ENCODE results near the gene A4GALT. TPM values are rescaled to one million over a fixed set of nuclear protein-coding genes. Genes with fewer than 3 reads are reported as not detected.

The A4GALT gene
- total and polyA plus RNA-seq, 2 donors (not counting 1 experiment from before 2014, with no cell fraction given), result 0.09 to 6.1 TPM

DNA sequence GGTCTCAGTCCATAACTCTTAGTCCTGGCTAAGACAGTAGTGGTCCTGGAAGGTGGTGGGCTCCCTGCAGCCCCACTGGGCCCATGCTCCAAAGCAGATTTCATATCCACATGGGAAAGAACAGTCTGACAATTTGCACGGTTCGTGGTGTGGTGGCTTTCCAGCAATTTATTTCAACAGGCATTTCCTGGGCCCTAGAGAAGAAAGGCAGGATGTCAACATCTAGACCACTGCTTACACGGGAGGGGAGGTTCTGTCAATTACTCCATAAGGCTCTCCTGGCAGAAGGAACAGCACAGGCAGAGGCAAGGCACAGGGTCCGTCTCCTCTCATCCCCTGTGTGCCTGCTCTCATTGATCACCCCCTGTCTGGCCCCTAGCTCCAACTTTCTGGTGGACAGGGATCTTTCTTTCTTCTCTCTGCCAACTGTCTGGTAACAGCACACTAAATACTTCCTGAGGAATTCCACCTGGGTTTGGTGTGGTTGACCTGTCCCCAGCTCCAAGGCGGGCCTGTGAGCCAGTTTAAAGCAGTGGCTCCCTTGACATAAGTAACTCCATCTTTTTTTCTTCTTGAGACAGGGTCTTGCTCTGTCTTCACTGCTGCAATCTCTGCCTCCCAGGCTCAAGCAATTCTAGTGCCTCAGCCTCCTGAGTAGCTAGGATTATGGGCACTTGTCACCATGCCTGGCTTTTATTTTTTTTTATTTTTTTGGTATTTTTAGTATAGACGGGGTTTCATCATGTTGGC lies 5.1 kb upstream of the A4GALT start:
- ATAC-seq (ENCODE audit: low read depth) (no peak), DNase-seq (no peak)
- intact Hi-C loops (cut with micrococcal nuclease), result no loop called here
- H3K4me1 Mint-ChIP-seq, result peaks cover 16% of the 10 kb centered on the region
- H3K27ac Mint-ChIP-seq, result no peak overlapping the region
- Histone ChIP-seq H3K36me3 (replicated peaks in 1 of 2; ENCODE audit: control extremely low read depth in 1 of 2, control insufficient read depth in 1 of 2, extremely low read depth in 1 of 2, insufficient read depth in 2 of 2, low read length in 1 of 2) (no peaks in the 10 kb centered on the region), H3K27me3 (replicated peaks in 1 of 4; ENCODE audit: control extremely low read depth in 1 of 4, control insufficient read depth in 3 of 4, insufficient read depth in 4 of 4, low read length in 3 of 4) (peaks cover 0 to 14% (median 8%) of the 10 kb centered on the region in 4 experiments), H3K4me1 (ENCODE audit: control insufficient read depth in 2 of 2, insufficient read depth in 2 of 2, low read length in 2 of 2) (peaks cover 8 to 11% of the 10 kb centered on the region in 2 donors), H2AFZ (ENCODE audit: insufficient read depth, low read depth, low read length, poor library complexity, severe bottlenecking) (no peak overlapping the region), H3K4me3 (ENCODE audit: control extremely low read depth in 1 of 5, extremely low read depth in 1 of 5, insufficient read depth in 1 of 5, low read depth in 2 of 5, low read length in 4 of 5) (no peak overlapping the region), H3K79me2 (ENCODE audit: control insufficient read depth, insufficient read depth, low read length) (no peaks in the 10 kb centered on the region), H3K27ac (ENCODE audit: low read length in 2 of 2) (no peak overlapping the region), H3K4me2 (replicated peaks; ENCODE audit: low read depth, low read length, poor library complexity, severe bottlenecking) (no peak overlapping the region), H3K9ac (ENCODE audit: low read length) (no peak overlapping the region), H4K20me1 (ENCODE audit: control insufficient read depth, insufficient read depth, low read length, poor library complexity, severe bottlenecking) (no peaks in the 10 kb centered on the region), H3K9me3 (ENCODE audit: control extremely low read depth in 1 of 3, control insufficient read depth in 2 of 3, insufficient read depth in 1 of 3, low read length in 2 of 3) (no peaks in the 10 kb centered on the region)
- CTCF ChIA-PET, result no interaction called here
- WGBS (ENCODE audit: insufficient coverage), result 86% methylated on average over 5 of the region's 6 CpGs
- H3K9me3 Mint-ChIP-seq (ENCODE audit: insufficient read depth), result no peaks in the 10 kb centered on the region
- TF ChIP-seq EZH2 (IDR thresholded peaks at IDR 0.05; ENCODE audit: borderline replicate concordance, insufficient read depth, low read depth, low read length, poor library complexity, severe bottlenecking), result no peak
- TF ChIP-seq, protein P1, sequence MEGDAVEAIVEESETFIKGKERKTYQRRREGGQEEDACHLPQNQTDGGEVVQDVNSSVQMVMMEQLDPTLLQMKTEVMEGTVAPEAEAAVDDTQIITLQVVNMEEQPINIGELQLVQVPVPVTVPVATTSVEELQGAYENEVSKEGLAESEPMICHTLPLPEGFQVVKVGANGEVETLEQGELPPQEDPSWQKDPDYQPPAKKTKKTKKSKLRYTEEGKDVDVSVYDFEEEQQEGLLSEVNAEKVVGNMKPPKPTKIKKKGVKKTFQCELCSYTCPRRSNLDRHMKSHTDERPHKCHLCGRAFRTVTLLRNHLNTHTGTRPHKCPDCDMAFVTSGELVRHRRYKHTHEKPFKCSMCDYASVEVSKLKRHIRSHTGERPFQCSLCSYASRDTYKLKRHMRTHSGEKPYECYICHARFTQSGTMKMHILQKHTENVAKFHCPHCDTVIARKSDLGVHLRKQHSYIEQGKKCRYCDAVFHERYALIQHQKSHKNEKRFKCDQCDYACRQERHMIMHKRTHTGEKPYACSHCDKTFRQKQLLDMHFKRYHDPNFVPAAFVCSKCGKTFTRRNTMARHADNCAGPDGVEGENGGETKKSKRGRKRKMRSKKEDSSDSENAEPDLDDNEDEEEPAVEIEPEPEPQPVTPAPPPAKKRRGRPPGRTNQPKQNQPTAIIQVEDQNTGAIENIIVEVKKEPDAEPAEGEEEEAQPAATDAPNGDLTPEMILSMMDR (IDR thresholded peaks at IDR 0.05), result no peak
- POLR2A ChIA-PET, result no interaction called here
- no peak overlapping the region for H3K4me3 Mint-ChIP-seq
- peaks cover 26% of the 10 kb centered on the region for H3K27me3 Mint-ChIP-seq

GRCh38 chr22:42724062-42724461 lies 3.4 kb upstream of the A4GALT start:
- no peaks in the 10 kb centered on the region for H3K36me3 ChIP-seq (replicated peaks in 1 of 2; ENCODE audit: control extremely low read depth in 1 of 2, control insufficient read depth in 1 of 2, extremely low read depth in 1 of 2, insufficient read depth in 2 of 2, low read length in 1 of 2)
- peaks cover 0 to 25% (median 8%) of the 10 kb centered on the region in 4 experiments for H3K27me3 ChIP-seq (replicated peaks in 1 of 4; ENCODE audit: control extremely low read depth in 1 of 4, control insufficient read depth in 3 of 4, insufficient read depth in 4 of 4, low read length in 3 of 4)
- Mint-ChIP-seq H3K27me3 (peaks cover 33% of the 10 kb centered on the region), H3K27ac (no peak overlapping the region), H3K4me3 (no peak overlapping the region), H3K9me3 (ENCODE audit: insufficient read depth) (no peaks in the 10 kb centered on the region), H3K4me1 (peaks cover 24% of the 10 kb centered on the region)
- ChIA-PET POLR2A (no interaction called here), CTCF (no interaction called here)
- peaks cover 0 to 4% (median 0%) of the 10 kb centered on the region in 3 donors for H3K9me3 ChIP-seq (ENCODE audit: control extremely low read depth in 1 of 3, control insufficient read depth in 2 of 3, insufficient read depth in 1 of 3, low read length in 2 of 3)
- DNase-seq, result no peak
- no peaks in the 10 kb centered on the region for H3K79me2 ChIP-seq (ENCODE audit: control insufficient read depth, insufficient read depth, low read length)
- H3K4me3 ChIP-seq (ENCODE audit: control extremely low read depth in 1 of 5, extremely low read depth in 1 of 5, insufficient read depth in 1 of 5, low read depth in 2 of 5, low read length in 4 of 5), result no peak overlapping the region
- peaks cover 19 to 23% of the 10 kb centered on the region in 2 donors for H3K4me1 ChIP-seq (ENCODE audit: control insufficient read depth in 2 of 2, insufficient read depth in 2 of 2, low read length in 2 of 2)
- TF ChIP-seq, protein P1 (IDR thresholded peaks at IDR 0.05), result no peak
- TF ChIP-seq EZH2 (IDR thresholded peaks at IDR 0.05; ENCODE audit: borderline replicate concordance, insufficient read depth, low read depth, low read length, poor library complexity, severe bottlenecking), result no peak
- no peak overlapping the region for H3K4me2 ChIP-seq (replicated peaks; ENCODE audit: low read depth, low read length, poor library complexity, severe bottlenecking)
- H3K27ac ChIP-seq (ENCODE audit: low read length in 2 of 2), result no peak overlapping the region
- no peaks in the 10 kb centered on the region for H4K20me1 ChIP-seq (ENCODE audit: control insufficient read depth, insufficient read depth, low read length, poor library complexity, severe bottlenecking)
- H3K9ac ChIP-seq (ENCODE audit: low read length), result no peak overlapping the region
- H2AFZ ChIP-seq (ENCODE audit: insufficient read depth, low read depth, low read length, poor library complexity, severe bottlenecking), result no peak overlapping the region
- WGBS (ENCODE audit: insufficient coverage), result 75% methylated on average over 5 of the region's 5 CpGs
- no peak for ATAC-seq (ENCODE audit: low read depth)
- intact Hi-C loops (cut with micrococcal nuclease), result no loop called here
